Liver (tissue), 9 donors: ENCODE results near the gene IBA57. TPM values are rescaled to one million over a fixed set of nuclear protein-coding genes. Genes with fewer than 3 reads are reported as not detected.

ENCODE experiments used
- DNase-seq: peaks from one replicate; pipeline ENCODE4 v3.0.0-alpha.2; 2017; ENCODE audit warnings: low spot score
- H3K27ac ChIP-seq, 2 donors: one replicate each; pipeline ENCODE4 v1.7.0; 2013; ENCODE audit warnings: inconsistent platforms in 2 of 2, low read length in 2 of 2, control low read depth in 1 of 2, low read depth in 1 of 2, mild to moderate bottlenecking in 1 of 2
- H3K27me3 ChIP-seq, 4 donors: one replicate each; pipeline versions ENCODE4 v1.6.1 to v1.7.0; 2013; ENCODE audit warnings: low read length in 3 of 4, inconsistent platforms in 1 of 4, mild to moderate bottlenecking in 1 of 4, moderate library complexity in 1 of 4; ENCODE audit not compliant: control insufficient read depth in 4 of 4, insufficient read depth in 4 of 4
- H3K36me3 ChIP-seq, 4 donors: one replicate each; pipeline versions ENCODE4 v1.6.1 to v1.7.0; 2013; ENCODE audit warnings: low read length in 3 of 4, mild to moderate bottlenecking in 3 of 4, low read depth in 1 of 4, moderate library complexity in 1 of 4; ENCODE audit not compliant: control insufficient read depth in 4 of 4, insufficient read depth in 3 of 4
- H3K4me1 ChIP-seq, 4 donors: one replicate each; pipeline versions ENCODE4 v1.6.1 to v1.7.0; 2013; ENCODE audit warnings: low read length in 3 of 4, mild to moderate bottlenecking in 3 of 4, moderate library complexity in 1 of 4; ENCODE audit not compliant: control insufficient read depth in 4 of 4, insufficient read depth in 4 of 4
- H3K4me3 ChIP-seq, 3 donors: one replicate each; pipeline versions ENCODE4 v1.6.1 to v1.7.0; 2013; ENCODE audit warnings: low read length in 3 of 3, control low read depth in 1 of 3, low read depth in 1 of 3, mild to moderate bottlenecking in 1 of 3
- H3K9ac ChIP-seq, 2 donors: one replicate each; pipeline ENCODE4 v1.7.0; 2013; ENCODE audit warnings: low read length in 2 of 2, mild to moderate bottlenecking in 2 of 2, moderate library complexity in 2 of 2, control low read depth in 1 of 2, low read depth in 1 of 2
- H3K9me3 ChIP-seq, 4 donors: one replicate each; pipeline versions ENCODE4 v1.6.1 to v1.7.0; 2013; ENCODE audit warnings: low read length in 3 of 4; ENCODE audit not compliant: control insufficient read depth in 4 of 4
- EGR1 ChIP-seq, 2 donors: IDR thresholded peaks; 2 replicates each; pipeline ENCODE4 v1.6.1; 2016 to 2018; ENCODE audit warnings: antibody characterized with exemption in 2 of 2, low read depth in 2 of 2
- FOXA1 ChIP-seq: IDR thresholded peaks from 2 replicates; pipeline ENCODE4 v1.6.1; 2016; ENCODE audit warnings: antibody characterized with exemption
- FOXA2 ChIP-seq: IDR thresholded peaks from 2 replicates; pipeline ENCODE4 v1.6.1; 2016; ENCODE audit warnings: antibody characterized with exemption
- GABPA ChIP-seq, 2 donors: IDR thresholded peaks in 1 of 2; conservative IDR thresholded peaks in 1 of 2; 2 replicates each; pipeline ENCODE4 v1.6.1; 2016; ENCODE audit warnings: antibody characterized with exemption in 2 of 2, mild to moderate bottlenecking in 1 of 2, moderate library complexity in 1 of 2
- HNF4A ChIP-seq, 2 donors: conservative IDR thresholded peaks; 2 replicates each; pipeline ENCODE4 v1.6.1; 2016; ENCODE audit warnings: antibody characterized with exemption in 2 of 2, mild to moderate bottlenecking in 2 of 2
- HNF4G ChIP-seq: IDR thresholded peaks from 2 replicates; pipeline ENCODE4 v1.6.1; 2016; ENCODE audit warnings: antibody characterized with exemption
- JUND ChIP-seq, 2 donors: IDR thresholded peaks; 2 replicates each; pipeline ENCODE4 v1.6.1; 2016; ENCODE audit warnings: antibody characterized with exemption in 2 of 2
- NR2F2 ChIP-seq: IDR thresholded peaks from 2 replicates; pipeline ENCODE4 v1.6.1; 2016; ENCODE audit warnings: antibody characterized with exemption
- RAD21 ChIP-seq, 2 donors: IDR thresholded peaks; 2 replicates each; pipeline ENCODE4 v1.6.1; 2016; ENCODE audit warnings: antibody characterized with exemption in 2 of 2, mild to moderate bottlenecking in 2 of 2
- RXRA ChIP-seq, 2 donors: IDR thresholded peaks; 2 replicates each; pipeline ENCODE4 v1.6.1; 2017 to 2018; ENCODE audit warnings: antibody characterized with exemption in 2 of 2, mild to moderate bottlenecking in 1 of 2
- SP1 ChIP-seq: IDR thresholded peaks from 2 replicates; pipeline ENCODE4 v1.6.1; 2018; ENCODE audit warnings: antibody characterized with exemption, mild to moderate bottlenecking
- TAF1 ChIP-seq: conservative IDR thresholded peaks from 2 replicates; pipeline ENCODE4 v1.6.1; 2016; ENCODE audit warnings: antibody characterized with exemption, mild to moderate bottlenecking
- YY1 ChIP-seq: IDR thresholded peaks from 2 replicates; pipeline ENCODE4 v1.6.1; 2016; ENCODE audit warnings: antibody characterized with exemption, mild to moderate bottlenecking
- WGBS: extraction: QIAGEN DNeasy Blood & Tissue Kit; methylation state at CpG from one replicate; pipeline ENCODE4 v1.1.7; 2013; 5-methylcytosine and 5-hydroxymethylcytosine counted together
- polyA plus RNA-seq, 2 donors: library from polyadenylated mRNA; stranded (reverse) in 1 of 2; unstranded in 1 of 2; fragments of 200-250 nt in 1 of 2; fragments of >200 nt in 1 of 2; fragmentation: Nextera tagmentation in 1 of 2; extraction: Ambion mirVana in 1 of 2; gene quantifications; one replicate each; pipeline versions ENCODE4 v1.2.1 to v1.2.3, GENCODE V29; 2013 to 2015
- total RNA-seq, 2 donors: library from RNA; depleted of rRNA; stranded (reverse); fragments of >200 nt; gene quantifications; one replicate each; pipeline ENCODE4 v1.2.3, GENCODE V29; 2014
- TF ChIP-seq, protein P1 (sequence below): fragments of 150-350 bp; IDR thresholded peaks from 2 replicates; pipeline ENCODE4 v1.5.1; 2017; ENCODE audit warnings: improper control_type of control experiment, low read depth, low read length; ENCODE audit not compliant: missing input control
- TF ChIP-seq, protein P2 (sequence below): IDR thresholded peaks from 2 replicates; pipeline ENCODE4 v1.6.1; 2016; ENCODE audit warnings: antibody characterized with exemption
- TF ChIP-seq, protein P3 (sequence below): IDR thresholded peaks from 2 replicates; pipeline ENCODE4 v1.6.1; 2016; ENCODE audit warnings: antibody characterized with exemption, mild to moderate bottlenecking
- donor health status: healthy.
- donor health status: healthy.
- donor health status: healthy.
- donor health status: healthy.
- donor health status: healthy.

Gene IBA57
- total and polyA plus RNA-seq, 4 donors, result 1.6 to 12.0 (median 8.4) TPM

DNA sequence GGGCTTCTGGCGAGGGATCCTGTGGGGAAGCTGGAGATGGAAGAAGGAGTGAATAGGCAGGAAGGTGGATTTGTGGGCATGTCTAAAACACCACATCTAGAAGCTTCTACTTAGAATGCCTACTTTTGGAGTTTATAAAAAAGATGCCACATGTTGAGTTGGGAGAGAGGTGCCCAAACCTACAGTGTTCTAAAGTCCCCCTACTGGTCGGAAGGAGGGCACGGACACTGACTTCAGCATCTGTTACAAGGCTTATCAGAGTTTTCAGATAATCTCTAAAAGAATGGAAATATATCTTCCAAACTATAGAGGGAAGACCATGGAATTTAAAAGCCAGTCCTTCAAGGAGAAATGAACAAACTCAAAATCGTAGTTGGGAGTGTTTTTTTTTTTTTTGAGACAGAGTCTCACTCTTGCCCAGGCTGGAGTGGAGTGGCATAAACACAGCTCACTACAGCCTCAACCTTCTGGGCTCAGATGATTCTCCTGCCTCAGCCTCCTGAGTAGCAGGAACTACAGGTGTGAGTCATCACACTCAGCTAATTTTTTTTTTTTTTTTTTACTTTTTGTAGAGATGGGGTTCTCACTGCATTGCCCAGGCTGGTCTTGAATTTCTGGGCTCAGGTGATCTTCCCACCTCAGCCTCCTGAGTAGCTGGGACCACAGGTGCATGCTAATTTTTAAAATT is 14.8 kb downstream of the IBA57 start:
- 86% methylated on average over 4 of the region's 4 CpGs for WGBS
- no peak for DNase-seq
- no peak overlapping the region for H3K27ac ChIP-seq
- H3K27me3 ChIP-seq, result no peaks in the 10 kb centered on the region
- H3K4me1 ChIP-seq, result no peaks in the 10 kb centered on the region
- no peaks in the 10 kb centered on the region for H3K9me3 ChIP-seq
- TF ChIP-seq HNF4A (conservative IDR thresholded peaks at IDR 0.05) (no peak), RAD21 (IDR thresholded peaks at IDR 0.05) (peak in 1 of 2 donors; percentile 21)
- TF ChIP-seq, protein P1, sequence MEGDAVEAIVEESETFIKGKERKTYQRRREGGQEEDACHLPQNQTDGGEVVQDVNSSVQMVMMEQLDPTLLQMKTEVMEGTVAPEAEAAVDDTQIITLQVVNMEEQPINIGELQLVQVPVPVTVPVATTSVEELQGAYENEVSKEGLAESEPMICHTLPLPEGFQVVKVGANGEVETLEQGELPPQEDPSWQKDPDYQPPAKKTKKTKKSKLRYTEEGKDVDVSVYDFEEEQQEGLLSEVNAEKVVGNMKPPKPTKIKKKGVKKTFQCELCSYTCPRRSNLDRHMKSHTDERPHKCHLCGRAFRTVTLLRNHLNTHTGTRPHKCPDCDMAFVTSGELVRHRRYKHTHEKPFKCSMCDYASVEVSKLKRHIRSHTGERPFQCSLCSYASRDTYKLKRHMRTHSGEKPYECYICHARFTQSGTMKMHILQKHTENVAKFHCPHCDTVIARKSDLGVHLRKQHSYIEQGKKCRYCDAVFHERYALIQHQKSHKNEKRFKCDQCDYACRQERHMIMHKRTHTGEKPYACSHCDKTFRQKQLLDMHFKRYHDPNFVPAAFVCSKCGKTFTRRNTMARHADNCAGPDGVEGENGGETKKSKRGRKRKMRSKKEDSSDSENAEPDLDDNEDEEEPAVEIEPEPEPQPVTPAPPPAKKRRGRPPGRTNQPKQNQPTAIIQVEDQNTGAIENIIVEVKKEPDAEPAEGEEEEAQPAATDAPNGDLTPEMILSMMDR, result peak; percentile 21
- no peak overlapping the region for H3K9ac ChIP-seq
- H3K4me3 ChIP-seq, result no peak overlapping the region
- H3K36me3 ChIP-seq, result peaks cover 0 to 4% (median 2%) of the 10 kb centered on the region in 4 donors

DNA sequence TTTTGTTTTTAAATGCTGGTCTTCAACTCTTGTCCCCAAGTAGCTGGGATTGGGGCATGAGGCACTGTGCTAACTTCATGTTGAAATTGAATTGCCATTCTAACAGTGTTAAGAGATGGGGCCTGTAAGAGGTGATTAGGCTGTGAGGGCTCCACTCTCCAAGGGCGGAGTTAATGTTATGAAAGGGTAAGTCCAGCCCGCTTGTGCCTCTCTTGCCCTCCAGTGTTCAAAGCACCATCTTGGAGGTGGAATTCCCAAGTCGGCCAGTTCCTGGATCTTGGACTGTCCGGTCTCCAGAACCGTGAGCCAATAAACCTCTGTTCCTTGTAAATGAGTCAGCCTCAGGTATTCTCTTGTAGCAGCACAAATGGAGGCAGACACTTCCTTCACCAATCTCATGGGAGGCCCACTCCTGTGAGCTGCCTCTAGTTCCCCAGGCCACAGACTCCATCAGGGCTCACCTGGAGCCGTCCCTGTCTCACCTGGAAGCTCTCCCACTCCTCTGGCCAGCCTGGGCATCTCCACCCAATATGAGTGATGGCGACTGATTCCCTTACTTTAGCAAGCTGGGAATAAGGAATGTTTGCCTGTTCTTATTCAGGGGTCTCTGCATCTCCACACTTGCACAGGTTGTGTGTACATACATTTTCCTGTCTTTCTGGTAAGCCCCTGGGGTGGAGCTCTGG is 15.5 kb downstream of the IBA57 start:
- DNase-seq, result no peak
- WGBS, result 96% methylated on average over 7 of the region's 7 CpGs
- Histone ChIP-seq H3K27ac (no peak overlapping the region), H3K4me1 (no peaks in the 10 kb centered on the region), H3K4me3 (no peak overlapping the region), H3K9ac (no peak overlapping the region), H3K36me3 (peaks cover 0 to 4% (median under 1%) of the 10 kb centered on the region in 4 donors), H3K9me3 (no peaks in the 10 kb centered on the region), H3K27me3 (no peaks in the 10 kb centered on the region)
- TF ChIP-seq SP1 (no peak), GABPA (IDR thresholded peaks at IDR 0.05 in 1 of 2, conservative IDR thresholded peaks at IDR 0.05 in 1 of 2) (no peak), JUND (IDR thresholded peaks at IDR 0.05) (no peak), RAD21 (IDR thresholded peaks at IDR 0.05) (no peak), FOXA2 (no peak), HNF4A (conservative IDR thresholded peaks at IDR 0.05) (no peak), FOXA1 (no peak), HNF4G (no peak), TAF1 (no peak), EGR1 (IDR thresholded peaks at IDR 0.05; ENCODE audit: low read depth in 2 of 2) (no peak), YY1 (no peak), NR2F2 (no peak), RXRA (IDR thresholded peaks at IDR 0.05) (no peak)
- TF ChIP-seq, protein P2, sequence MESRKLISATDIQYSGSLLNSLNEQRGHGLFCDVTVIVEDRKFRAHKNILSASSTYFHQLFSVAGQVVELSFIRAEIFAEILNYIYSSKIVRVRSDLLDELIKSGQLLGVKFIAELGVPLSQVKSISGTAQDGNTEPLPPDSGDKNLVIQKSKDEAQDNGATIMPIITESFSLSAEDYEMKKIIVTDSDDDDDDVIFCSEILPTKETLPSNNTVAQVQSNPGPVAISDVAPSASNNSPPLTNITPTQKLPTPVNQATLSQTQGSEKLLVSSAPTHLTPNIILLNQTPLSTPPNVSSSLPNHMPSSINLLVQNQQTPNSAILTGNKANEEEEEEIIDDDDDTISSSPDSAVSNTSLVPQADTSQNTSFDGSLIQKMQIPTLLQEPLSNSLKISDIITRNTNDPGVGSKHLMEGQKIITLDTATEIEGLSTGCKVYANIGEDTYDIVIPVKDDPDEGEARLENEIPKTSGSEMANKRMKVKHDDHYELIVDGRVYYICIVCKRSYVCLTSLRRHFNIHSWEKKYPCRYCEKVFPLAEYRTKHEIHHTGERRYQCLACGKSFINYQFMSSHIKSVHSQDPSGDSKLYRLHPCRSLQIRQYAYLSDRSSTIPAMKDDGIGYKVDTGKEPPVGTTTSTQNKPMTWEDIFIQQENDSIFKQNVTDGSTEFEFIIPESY, result no peak
- TF ChIP-seq, protein P3, sequence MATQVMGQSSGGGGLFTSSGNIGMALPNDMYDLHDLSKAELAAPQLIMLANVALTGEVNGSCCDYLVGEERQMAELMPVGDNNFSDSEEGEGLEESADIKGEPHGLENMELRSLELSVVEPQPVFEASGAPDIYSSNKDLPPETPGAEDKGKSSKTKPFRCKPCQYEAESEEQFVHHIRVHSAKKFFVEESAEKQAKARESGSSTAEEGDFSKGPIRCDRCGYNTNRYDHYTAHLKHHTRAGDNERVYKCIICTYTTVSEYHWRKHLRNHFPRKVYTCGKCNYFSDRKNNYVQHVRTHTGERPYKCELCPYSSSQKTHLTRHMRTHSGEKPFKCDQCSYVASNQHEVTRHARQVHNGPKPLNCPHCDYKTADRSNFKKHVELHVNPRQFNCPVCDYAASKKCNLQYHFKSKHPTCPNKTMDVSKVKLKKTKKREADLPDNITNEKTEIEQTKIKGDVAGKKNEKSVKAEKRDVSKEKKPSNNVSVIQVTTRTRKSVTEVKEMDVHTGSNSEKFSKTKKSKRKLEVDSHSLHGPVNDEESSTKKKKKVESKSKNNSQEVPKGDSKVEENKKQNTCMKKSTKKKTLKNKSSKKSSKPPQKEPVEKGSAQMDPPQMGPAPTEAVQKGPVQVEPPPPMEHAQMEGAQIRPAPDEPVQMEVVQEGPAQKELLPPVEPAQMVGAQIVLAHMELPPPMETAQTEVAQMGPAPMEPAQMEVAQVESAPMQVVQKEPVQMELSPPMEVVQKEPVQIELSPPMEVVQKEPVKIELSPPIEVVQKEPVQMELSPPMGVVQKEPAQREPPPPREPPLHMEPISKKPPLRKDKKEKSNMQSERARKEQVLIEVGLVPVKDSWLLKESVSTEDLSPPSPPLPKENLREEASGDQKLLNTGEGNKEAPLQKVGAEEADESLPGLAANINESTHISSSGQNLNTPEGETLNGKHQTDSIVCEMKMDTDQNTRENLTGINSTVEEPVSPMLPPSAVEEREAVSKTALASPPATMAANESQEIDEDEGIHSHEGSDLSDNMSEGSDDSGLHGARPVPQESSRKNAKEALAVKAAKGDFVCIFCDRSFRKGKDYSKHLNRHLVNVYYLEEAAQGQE, result no peak
- TF ChIP-seq, protein P1, result no peak
